ENCODE measurements around the gene DAB1.

- TF ChIP-seq EZH2phosphoT487 (IDR thresholded peaks at IDR 0.05): no peak
- TF ChIP-seq CTCF (IDR thresholded peaks at IDR 0.05): no peak
Observed at GRCh38 chr1:57093122-57093521, 330.7 kb downstream of the DAB1 start.

All from neural progenitor cell (in vitro differentiated cells).